Esophagus muscularis mucosa (tissue), 4 donors: ENCODE data around the gene ADCY5.

Experiments used
- EP300 ChIP-seq: sonication (generic); formaldehyde crosslinking; IDR thresholded peaks from one replicate; pipeline ENCODE4 v1.6.1; 2017; ENCODE audit warnings: antibody characterized with exemption
- POLR2A ChIP-seq: fragments of 450-650 bp; IDR thresholded peaks from one replicate; pipeline ENCODE4 v1.6.1; 2017; ENCODE audit warnings: antibody characterized with exemption, moderate library complexity, mild to moderate bottlenecking, low read depth
- POLR2AphosphoS5 ChIP-seq, 2 donors: sonication (generic); formaldehyde crosslinking; IDR thresholded peaks; one replicate each; pipeline ENCODE4 v1.6.1; 2017; ENCODE audit warnings: antibody characterized with exemption in 2 of 2
- TF ChIP-seq, protein P1 (sequence below), 3 experiments: fragments of 200-600 bp in 2 of 3; fragments of 450-650 bp in 1 of 3; sonication (generic) in 2 of 3; IDR thresholded peaks; one replicate each; pipeline ENCODE4 v1.5.1; 2017 to 2019; ENCODE audit warnings: antibody characterized with exemption in 3 of 3, mild to moderate bottlenecking in 2 of 3, moderate library complexity in 1 of 3

DNA sequence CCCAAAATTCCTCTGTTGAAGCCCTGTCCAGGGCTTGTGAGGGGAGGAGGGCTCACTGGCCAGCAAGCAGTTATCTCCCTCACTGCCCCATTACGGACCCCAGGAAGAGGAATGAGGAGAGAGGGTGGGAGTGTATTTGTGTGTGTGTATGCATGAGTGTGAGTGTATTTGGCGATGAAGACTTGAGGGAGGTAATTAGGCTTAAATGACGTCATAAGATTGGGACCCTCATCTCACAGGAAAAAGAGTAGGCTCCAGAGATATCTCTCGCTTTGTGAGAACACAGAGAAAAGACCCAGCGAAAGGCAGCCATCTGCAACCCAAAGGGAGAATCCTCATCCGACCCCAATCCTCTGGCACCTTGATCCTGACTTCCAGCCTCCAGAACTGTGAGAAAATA, 32.2 kb downstream of the ADCY5 start:
- TF ChIP-seq, protein P1, sequence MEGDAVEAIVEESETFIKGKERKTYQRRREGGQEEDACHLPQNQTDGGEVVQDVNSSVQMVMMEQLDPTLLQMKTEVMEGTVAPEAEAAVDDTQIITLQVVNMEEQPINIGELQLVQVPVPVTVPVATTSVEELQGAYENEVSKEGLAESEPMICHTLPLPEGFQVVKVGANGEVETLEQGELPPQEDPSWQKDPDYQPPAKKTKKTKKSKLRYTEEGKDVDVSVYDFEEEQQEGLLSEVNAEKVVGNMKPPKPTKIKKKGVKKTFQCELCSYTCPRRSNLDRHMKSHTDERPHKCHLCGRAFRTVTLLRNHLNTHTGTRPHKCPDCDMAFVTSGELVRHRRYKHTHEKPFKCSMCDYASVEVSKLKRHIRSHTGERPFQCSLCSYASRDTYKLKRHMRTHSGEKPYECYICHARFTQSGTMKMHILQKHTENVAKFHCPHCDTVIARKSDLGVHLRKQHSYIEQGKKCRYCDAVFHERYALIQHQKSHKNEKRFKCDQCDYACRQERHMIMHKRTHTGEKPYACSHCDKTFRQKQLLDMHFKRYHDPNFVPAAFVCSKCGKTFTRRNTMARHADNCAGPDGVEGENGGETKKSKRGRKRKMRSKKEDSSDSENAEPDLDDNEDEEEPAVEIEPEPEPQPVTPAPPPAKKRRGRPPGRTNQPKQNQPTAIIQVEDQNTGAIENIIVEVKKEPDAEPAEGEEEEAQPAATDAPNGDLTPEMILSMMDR (IDR thresholded peaks at IDR 0.05): no peak
- no peak for TF ChIP-seq EP300
- TF ChIP-seq POLR2A: no peak
- no peak for TF ChIP-seq POLR2AphosphoS5 (IDR thresholded peaks at IDR 0.05)
